ENCODE results near the gene ABCC1. TPM values are rescaled to one million over a fixed set of nuclear protein-coding genes. Genes with fewer than 3 reads are reported as not detected.

ABCC1 gene
- total RNA-seq, 1 donor from 2014 or later: 47.9 TPM

GRCh38 chr16:16076423-16076813 is 127.0 kb downstream of the ABCC1 start:
- H3K27ac Mint-ChIP-seq (ENCODE audit: unreplicated experiment): peak overlapping the region; percentile 22
- no peaks in the 10 kb centered on the region for H3K27me3 Mint-ChIP-seq (ENCODE audit: low read depth)
- TF ChIP-seq CTCF (IDR thresholded peaks at IDR 0.05): no peak
- no peak overlapping the region for H3K4me3 Mint-ChIP-seq (ENCODE audit: unreplicated experiment)
- H3K4me1 Mint-ChIP-seq (ENCODE audit: low read depth): peaks cover 37% of the 10 kb centered on the region
- no peak for DNase-seq (ENCODE audit: low spot score)
- H3K36me3 Mint-ChIP-seq (ENCODE audit: low read depth): peaks cover 22% of the 10 kb centered on the region
- H3K9me3 Mint-ChIP-seq (ENCODE audit: low read depth): no peaks in the 10 kb centered on the region

GRCh38 chr16:16080465-16081065 is 131.1 kb downstream of the ABCC1 start:
- no peak overlapping the region for H3K4me3 Mint-ChIP-seq (ENCODE audit: unreplicated experiment)
- H3K27me3 Mint-ChIP-seq (ENCODE audit: low read depth): no peaks in the 10 kb centered on the region
- TF ChIP-seq CTCF (IDR thresholded peaks at IDR 0.05): no peak
- no peak overlapping the region for H3K27ac Mint-ChIP-seq (ENCODE audit: unreplicated experiment)
- peaks cover 7% of the 10 kb centered on the region for H3K4me1 Mint-ChIP-seq (ENCODE audit: low read depth)
- H3K36me3 Mint-ChIP-seq (ENCODE audit: low read depth): peaks cover 38% of the 10 kb centered on the region
- DNase-seq (ENCODE audit: low spot score): no peak
- H3K9me3 Mint-ChIP-seq (ENCODE audit: low read depth): no peaks in the 10 kb centered on the region

- no peak for DNase-seq (ENCODE audit: low spot score)
- H3K4me1 Mint-ChIP-seq (ENCODE audit: low read depth): peaks cover 4% of the 10 kb centered on the region
- TF ChIP-seq CTCF (IDR thresholded peaks at IDR 0.05): no peak
- H3K27ac Mint-ChIP-seq (ENCODE audit: unreplicated experiment): no peak overlapping the region
- H3K36me3 Mint-ChIP-seq (ENCODE audit: low read depth): peaks cover 40% of the 10 kb centered on the region
- no peaks in the 10 kb centered on the region for H3K9me3 Mint-ChIP-seq (ENCODE audit: low read depth)
- H3K27me3 Mint-ChIP-seq (ENCODE audit: low read depth): no peaks in the 10 kb centered on the region
- H3K4me3 Mint-ChIP-seq (ENCODE audit: unreplicated experiment): no peak overlapping the region
These were observed 131.7 kb downstream of the ABCC1 start for GRCh38 chr16:16081141-16081540.

- Mint-ChIP-seq H3K4me3 (ENCODE audit: unreplicated experiment) (no peak overlapping the region), H3K36me3 (ENCODE audit: low read depth) (peaks cover 40% of the 10 kb centered on the region)
These were observed 132.8 kb downstream of the ABCC1 start for GRCh38 chr16:16082255-16082654.

GRCh38 chr16:16083421-16084156 is 134.2 kb downstream of the ABCC1 start:
- Mint-ChIP-seq H3K27me3 (ENCODE audit: low read depth) (no peaks in the 10 kb centered on the region), H3K27ac (ENCODE audit: unreplicated experiment) (no peak overlapping the region), H3K36me3 (ENCODE audit: low read depth) (peaks cover 37% of the 10 kb centered on the region), H3K9me3 (ENCODE audit: low read depth) (no peaks in the 10 kb centered on the region), H3K4me3 (ENCODE audit: unreplicated experiment) (no peak overlapping the region), H3K4me1 (ENCODE audit: low read depth) (peaks cover 20% of the 10 kb centered on the region)
- TF ChIP-seq CTCF (IDR thresholded peaks at IDR 0.05): no peak
- DNase-seq (ENCODE audit: low spot score): no peak

More at GRCh38 chr16:16082255-16082654, 132.8 kb downstream of the ABCC1 start:
- no peak for TF ChIP-seq CTCF (IDR thresholded peaks at IDR 0.05)
- DNase-seq (ENCODE audit: low spot score): no peak
- Mint-ChIP-seq H3K9me3 (ENCODE audit: low read depth) (no peaks in the 10 kb centered on the region), H3K27me3 (ENCODE audit: low read depth) (no peaks in the 10 kb centered on the region), H3K4me1 (ENCODE audit: low read depth) (peaks cover 13% of the 10 kb centered on the region), H3K27ac (ENCODE audit: unreplicated experiment) (no peak overlapping the region)

Data from chondrocyte (in vitro differentiated cells).